ENCODE measurements around the gene UBE2N. TPM values are rescaled to one million over a fixed set of nuclear protein-coding genes. Genes with fewer than 3 reads are reported as not detected.
A peak's percentile ranks its signal among the peaks of the same experiment; 100 is the strongest.

The UBE2N gene
- total RNA-seq, 2 experiments from 2014 or later = 177 TPM

DNA sequence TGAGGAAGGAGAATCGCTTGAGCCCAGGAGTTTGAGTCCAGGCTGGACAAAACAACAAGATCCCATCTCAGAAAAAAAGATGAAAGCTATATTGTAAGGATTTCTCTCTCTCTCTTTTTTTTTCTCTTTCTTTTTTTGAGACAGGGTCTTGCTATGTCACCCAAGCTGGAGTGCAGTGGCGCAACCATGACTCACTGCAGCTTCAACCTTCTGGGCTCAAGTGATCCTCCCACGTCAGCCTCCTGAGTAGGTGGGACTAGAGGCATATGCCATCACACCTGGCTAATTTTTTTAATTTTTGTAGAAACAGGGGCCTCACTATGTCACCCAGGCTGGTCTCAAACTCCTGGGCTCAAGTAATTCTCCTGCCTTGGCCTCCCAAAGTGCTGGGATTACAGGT lies 19.8 kb upstream of the UBE2N start:
- no peak overlapping the region for H3K27ac Mint-ChIP-seq
- no peaks in the 10 kb centered on the region for H3K4me1 Mint-ChIP-seq (ENCODE audit: low read depth)
- no peaks in the 10 kb centered on the region for H3K36me3 Mint-ChIP-seq
- POLR2A ChIA-PET = no interaction called here
- H3K27me3 Mint-ChIP-seq = no peaks in the 10 kb centered on the region
- intact Hi-C loops (cut with micrococcal nuclease) = no loop called here
- no peaks in the 10 kb centered on the region for H3K9me3 Mint-ChIP-seq
- H3K4me3 Mint-ChIP-seq = no peak overlapping the region
- peak; percentile 22 for DNase-seq
- CTCF ChIA-PET = interaction anchor here (2.0 kb wide), 1 partner anchor 42 kb away, joined by 6 read pairs; no protein-coding TSS in a partner anchor

DNA sequence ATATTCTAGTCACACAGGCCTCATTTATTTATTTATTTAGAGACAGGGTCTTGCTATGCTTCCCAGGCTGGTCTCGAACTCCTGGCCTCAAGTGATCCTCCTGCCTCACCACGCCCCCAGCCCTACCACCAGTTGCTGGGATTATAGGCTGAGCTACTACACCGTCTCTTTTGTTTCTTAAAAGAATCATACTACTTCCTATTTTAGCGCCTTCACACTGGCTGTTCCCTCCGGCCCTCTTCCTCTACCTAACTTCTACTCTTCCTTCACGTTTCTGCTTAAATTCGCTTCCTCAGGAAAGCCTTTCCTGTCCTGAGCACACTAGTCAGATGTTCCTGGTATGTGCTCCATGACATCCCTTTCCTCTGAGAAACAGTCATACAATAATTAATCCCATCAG lies 19.2 kb upstream of the UBE2N start:
- no peaks in the 10 kb centered on the region for H3K36me3 Mint-ChIP-seq
- H3K27me3 Mint-ChIP-seq = no peaks in the 10 kb centered on the region
- POLR2A ChIA-PET = no interaction called here
- H3K27ac Mint-ChIP-seq = no peak overlapping the region
- H3K4me1 Mint-ChIP-seq (ENCODE audit: low read depth) = no peaks in the 10 kb centered on the region
- no peaks in the 10 kb centered on the region for H3K9me3 Mint-ChIP-seq
- CTCF ChIA-PET = interaction anchor here (0.6 to 2.0 kb wide), 2 partner anchors 41 to 362 kb away, joined by 3 to 6 read pairs; no protein-coding TSS in a partner anchor
- DNase-seq = no peak
- no peak overlapping the region for H3K4me3 Mint-ChIP-seq
- intact Hi-C loops (cut with micrococcal nuclease) = no loop called here

DNA sequence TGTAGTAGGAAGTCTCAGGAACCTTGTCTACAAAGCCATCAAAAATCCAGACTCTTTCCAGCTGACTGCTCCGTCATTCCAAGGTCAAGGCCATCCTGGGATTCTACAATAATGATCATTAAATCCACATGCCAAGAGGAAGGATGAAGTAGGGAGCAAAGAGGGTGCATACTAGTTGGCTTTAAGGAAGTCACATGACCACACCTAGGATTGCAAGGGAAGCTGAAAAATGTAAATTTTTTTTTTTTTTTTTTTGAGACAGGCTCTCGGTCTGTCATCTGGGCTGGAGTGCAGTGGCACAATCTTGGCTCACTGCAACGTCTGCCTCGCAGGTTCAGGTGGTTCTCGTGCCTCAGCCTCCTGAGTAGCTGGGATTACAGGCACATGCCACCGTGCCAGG lies 18.3 kb upstream of the UBE2N start:
- Mint-ChIP-seq H3K27ac (no peak overlapping the region), H3K4me3 (no peak overlapping the region), H3K4me1 (ENCODE audit: low read depth) (no peaks in the 10 kb centered on the region), H3K9me3 (no peaks in the 10 kb centered on the region), H3K27me3 (no peaks in the 10 kb centered on the region), H3K36me3 (no peaks in the 10 kb centered on the region)
- DNase-seq = no peak
- intact Hi-C loops (cut with micrococcal nuclease) = no loop called here
- ChIA-PET POLR2A (no interaction called here), CTCF (interaction anchor here (0.6 kb wide), 1 partner anchor 362 kb away, joined by 3 read pairs; no protein-coding TSS in a partner anchor)

DNA sequence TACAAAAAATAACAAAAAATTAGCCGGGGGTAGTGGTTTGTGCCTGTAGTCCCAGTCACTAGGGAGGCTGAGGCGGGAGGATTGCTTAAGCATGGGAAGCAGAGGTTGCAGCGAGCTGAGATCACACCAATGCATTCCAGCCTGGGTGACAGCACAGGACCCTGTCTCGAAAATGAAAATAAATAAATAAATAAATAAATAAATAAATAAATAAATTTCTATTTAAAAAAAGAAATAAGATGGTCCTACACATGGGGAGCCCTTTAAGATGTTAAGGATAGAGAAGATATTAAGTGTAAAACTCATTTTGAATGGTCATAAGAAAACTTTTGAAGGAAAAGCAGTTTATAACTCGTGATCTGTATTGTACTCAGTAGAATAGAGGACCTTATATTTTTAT lies 17.4 kb upstream of the UBE2N start:
- Mint-ChIP-seq H3K36me3 (no peaks in the 10 kb centered on the region), H3K27ac (no peak overlapping the region), H3K4me1 (ENCODE audit: low read depth) (no peaks in the 10 kb centered on the region), H3K27me3 (no peaks in the 10 kb centered on the region), H3K4me3 (no peak overlapping the region), H3K9me3 (no peaks in the 10 kb centered on the region)
- CTCF ChIA-PET = no interaction called here
- intact Hi-C loops (cut with micrococcal nuclease) = no loop called here
- POLR2A ChIA-PET = no interaction called here
- DNase-seq = no peak

DNA sequence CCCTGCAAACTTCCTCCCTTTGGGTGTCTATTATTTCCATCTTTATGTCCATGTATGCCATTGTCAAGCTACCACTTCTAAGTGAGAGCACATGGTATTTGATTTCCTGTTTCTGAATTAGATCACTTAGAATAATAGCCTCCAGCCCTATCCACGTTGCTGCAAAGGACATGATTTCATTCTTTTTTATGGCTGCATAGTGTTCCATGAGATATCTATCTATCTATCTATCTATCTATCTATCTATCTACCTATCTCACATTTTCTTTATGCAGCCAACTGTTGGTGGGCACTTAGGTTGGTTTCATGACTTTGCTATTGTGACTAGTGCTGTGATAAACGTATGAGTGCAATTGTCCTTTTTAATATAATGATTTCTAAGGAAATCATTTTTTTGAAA lies 14.3 kb upstream of the UBE2N start:
- Mint-ChIP-seq H3K4me1 (ENCODE audit: low read depth) (no peaks in the 10 kb centered on the region), H3K4me3 (no peak overlapping the region), H3K9me3 (no peaks in the 10 kb centered on the region), H3K27me3 (no peaks in the 10 kb centered on the region), H3K27ac (no peak overlapping the region), H3K36me3 (no peaks in the 10 kb centered on the region)
- intact Hi-C loops (cut with micrococcal nuclease) = no loop called here
- CTCF ChIA-PET = interaction anchor here (1.2 kb wide), 1 partner anchor 12 kb away, joined by 3 read pairs; the partner anchor contains the start of gene MRPL42
- DNase-seq = no peak
- POLR2A ChIA-PET = no interaction called here

DNA sequence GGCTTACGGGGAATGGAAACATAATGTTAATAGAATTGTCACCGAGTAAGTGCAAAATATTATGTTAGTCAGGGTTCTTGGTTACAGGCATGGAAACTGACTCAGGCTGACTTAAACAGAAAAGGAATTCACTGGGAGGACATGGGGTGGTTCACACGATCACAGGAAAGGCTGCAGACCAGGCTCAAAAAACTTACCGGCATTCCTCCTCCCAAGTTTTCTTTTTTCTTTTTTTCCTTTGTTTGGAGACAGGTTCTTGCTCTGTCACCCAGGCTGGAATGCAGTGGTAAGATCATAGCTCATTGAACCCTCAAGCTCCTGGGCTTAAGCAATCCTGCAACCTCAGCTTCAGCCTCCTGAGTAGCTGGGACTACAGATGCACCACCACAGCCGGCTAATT lies 11.9 kb upstream of the UBE2N start:
- intact Hi-C loops (cut with micrococcal nuclease) = no loop called here
- H3K27ac Mint-ChIP-seq = no peak overlapping the region
- H3K4me1 Mint-ChIP-seq (ENCODE audit: low read depth) = peaks cover 8% of the 10 kb centered on the region
- H3K36me3 Mint-ChIP-seq = no peaks in the 10 kb centered on the region
- no peak overlapping the region for H3K4me3 Mint-ChIP-seq
- H3K9me3 Mint-ChIP-seq = no peaks in the 10 kb centered on the region
- POLR2A ChIA-PET = no interaction called here
- CTCF ChIA-PET = no interaction called here
- no peak for DNase-seq
- no peaks in the 10 kb centered on the region for H3K27me3 Mint-ChIP-seq

DNA sequence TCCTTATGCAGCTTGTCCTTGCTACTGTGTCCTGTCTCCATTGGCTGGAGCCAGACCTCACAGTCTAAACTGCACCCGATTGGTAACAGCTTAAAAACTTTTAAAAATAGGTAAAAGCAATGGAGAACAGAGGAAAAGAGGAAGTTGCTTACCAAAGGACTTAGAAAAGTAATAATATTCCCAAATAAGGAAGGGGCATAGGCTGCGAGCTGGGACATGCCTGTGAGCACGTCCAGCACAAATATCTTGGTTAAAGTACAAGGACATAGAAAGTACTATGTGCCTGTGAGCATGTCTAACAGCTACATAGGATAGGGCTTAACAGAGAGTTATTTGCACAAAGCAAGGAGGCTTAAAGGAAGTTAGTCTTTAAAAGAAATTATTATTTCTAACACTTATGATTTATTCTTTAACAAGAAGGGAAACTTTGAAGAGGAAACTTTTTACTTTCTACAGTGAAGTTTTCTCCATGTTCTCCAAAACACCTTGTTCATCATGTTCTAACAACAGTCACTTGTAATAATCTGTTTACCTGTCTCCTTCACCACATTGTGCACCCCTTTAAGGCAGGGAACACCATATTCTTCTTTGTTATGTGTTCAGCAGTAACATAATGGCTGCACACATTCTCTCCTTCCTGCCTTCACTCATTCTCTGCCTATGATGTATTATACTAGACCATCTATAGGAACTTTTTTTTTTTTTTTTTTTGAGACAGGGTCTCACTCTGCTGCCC lies 9.8 kb upstream of the UBE2N start:
- no peak overlapping the region for H3K27ac Mint-ChIP-seq

DNA sequence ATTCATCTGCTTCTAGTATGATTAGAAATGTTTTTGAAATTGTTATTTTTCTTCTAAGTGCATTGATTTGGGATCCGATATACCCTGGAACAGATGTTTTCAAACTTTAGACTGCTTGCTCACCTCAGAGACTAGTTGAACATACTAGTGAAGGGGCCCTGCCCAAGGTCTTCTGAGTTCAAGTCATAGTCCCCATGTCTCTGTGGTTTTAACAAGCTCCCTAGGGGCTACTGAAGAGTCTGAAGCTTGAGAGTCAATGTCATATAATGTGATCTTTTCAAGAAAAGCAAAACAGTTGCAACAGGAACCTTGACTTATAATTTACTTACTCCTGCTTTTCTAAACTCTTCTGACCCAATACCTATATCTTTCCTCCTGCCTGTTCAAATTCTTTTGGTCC lies 7.5 kb upstream of the UBE2N start:
- POLR2A ChIA-PET = interaction anchor here (0.7 kb wide), 1 partner anchor 655 kb away, joined by 4 read pairs; no protein-coding TSS in a partner anchor
- H3K27ac Mint-ChIP-seq = no peak overlapping the region
- no peak overlapping the region for H3K4me3 Mint-ChIP-seq
- H3K9me3 Mint-ChIP-seq = no peaks in the 10 kb centered on the region
- H3K27me3 Mint-ChIP-seq = no peaks in the 10 kb centered on the region
- CTCF ChIA-PET = no interaction called here
- intact Hi-C loops (cut with micrococcal nuclease) = loop anchor here (10.0 kb wide), 2 partner anchors 336 to 816 kb away; no protein-coding TSS in a partner anchor
- no peak for DNase-seq
- H3K4me1 Mint-ChIP-seq (ENCODE audit: low read depth) = peaks cover 21% of the 10 kb centered on the region
- H3K36me3 Mint-ChIP-seq = no peaks in the 10 kb centered on the region

More for the DNA sequence above, 9.8 kb upstream of the UBE2N start:
- ChIA-PET CTCF (interaction anchor here (0.6 kb wide), 1 partner anchor 15 kb away, joined by 4 read pairs; no protein-coding TSS in a partner anchor), POLR2A (no interaction called here)
- H3K9me3 Mint-ChIP-seq = no peaks in the 10 kb centered on the region
- H3K4me3 Mint-ChIP-seq = no peak overlapping the region
- no peak for DNase-seq
- H3K4me1 Mint-ChIP-seq (ENCODE audit: low read depth) = peaks cover 21% of the 10 kb centered on the region
- no peaks in the 10 kb centered on the region for H3K36me3 Mint-ChIP-seq
- H3K27me3 Mint-ChIP-seq = no peaks in the 10 kb centered on the region
- intact Hi-C loops (cut with micrococcal nuclease) = no loop called here

DNA sequence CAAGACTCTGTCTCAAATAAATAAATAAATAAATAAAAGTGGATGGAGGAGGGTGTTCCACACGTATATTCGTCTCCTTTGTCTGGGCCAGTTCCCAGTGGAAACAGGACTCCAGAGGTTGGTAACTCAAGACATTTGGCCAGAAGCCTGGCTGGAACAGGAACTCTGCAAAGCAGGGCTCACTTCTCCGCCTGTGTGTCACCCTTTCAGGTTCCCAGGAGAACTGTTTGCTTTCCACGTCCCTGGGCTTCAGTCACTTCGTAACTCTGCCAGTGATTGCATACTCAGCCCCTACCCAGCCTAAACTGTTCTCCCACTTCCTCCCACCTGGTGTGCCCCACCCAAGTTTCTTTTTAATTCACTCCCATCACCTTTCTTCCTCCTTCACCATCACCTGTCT lies 7.0 kb upstream of the UBE2N start:
- Mint-ChIP-seq H3K27ac (no peak overlapping the region), H3K36me3 (no peaks in the 10 kb centered on the region), H3K4me1 (ENCODE audit: low read depth) (peaks cover 21% of the 10 kb centered on the region), H3K27me3 (no peaks in the 10 kb centered on the region), H3K4me3 (no peak overlapping the region), H3K9me3 (no peaks in the 10 kb centered on the region)
- no peak for DNase-seq
- POLR2A ChIA-PET = no interaction called here
- CTCF ChIA-PET = no interaction called here
- intact Hi-C loops (cut with micrococcal nuclease) = loop anchor here (10.0 kb wide), 2 partner anchors 336 to 816 kb away; no protein-coding TSS in a partner anchor

DNA sequence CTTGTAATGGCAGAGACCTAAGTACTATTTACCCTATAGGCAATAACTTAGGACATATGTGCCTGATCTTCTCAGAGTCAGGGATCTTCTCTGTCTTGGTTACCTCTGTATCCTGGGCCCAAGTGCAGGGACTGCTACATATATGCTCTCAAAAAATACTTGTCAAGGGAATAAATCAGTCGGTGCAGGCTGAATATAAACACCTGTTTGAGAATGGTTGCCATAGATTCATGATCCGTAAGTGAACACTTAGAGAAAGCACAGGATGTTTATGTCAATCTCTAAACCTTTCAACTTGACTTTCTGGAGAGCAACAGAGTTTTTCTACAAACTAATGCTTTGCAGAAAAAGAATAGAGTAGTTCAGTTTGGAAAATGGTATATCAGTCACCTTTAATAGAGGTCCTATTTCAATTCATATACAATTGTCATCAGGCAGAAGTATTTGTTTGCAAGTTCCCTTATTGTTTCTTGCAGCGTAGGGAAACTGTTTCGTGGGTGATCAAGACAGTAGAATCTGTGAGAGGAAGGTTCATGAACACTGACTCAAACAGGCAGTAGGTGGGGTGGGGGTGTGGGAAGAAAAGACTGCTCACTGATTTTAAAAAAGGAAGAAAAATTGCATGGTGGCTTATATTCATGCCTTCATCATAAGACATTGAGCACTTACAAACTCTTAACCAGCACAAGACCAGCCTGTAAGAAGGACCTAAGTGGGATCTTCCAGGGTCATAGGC lies 6.0 kb upstream of the UBE2N start:
- Mint-ChIP-seq H3K9me3 (no peaks in the 10 kb centered on the region), H3K4me1 (ENCODE audit: low read depth) (peaks cover 26% of the 10 kb centered on the region), H3K4me3 (no peak overlapping the region), H3K36me3 (no peaks in the 10 kb centered on the region), H3K27me3 (no peaks in the 10 kb centered on the region), H3K27ac (peak overlapping the region; percentile 1)
- peak; percentile 44 for DNase-seq
- intact Hi-C loops (cut with micrococcal nuclease) = loop anchor here (10.0 kb wide), 2 partner anchors 337 to 817 kb away; no protein-coding TSS in a partner anchor
- ChIA-PET CTCF (no interaction called here), POLR2A (no interaction called here)

DNA sequence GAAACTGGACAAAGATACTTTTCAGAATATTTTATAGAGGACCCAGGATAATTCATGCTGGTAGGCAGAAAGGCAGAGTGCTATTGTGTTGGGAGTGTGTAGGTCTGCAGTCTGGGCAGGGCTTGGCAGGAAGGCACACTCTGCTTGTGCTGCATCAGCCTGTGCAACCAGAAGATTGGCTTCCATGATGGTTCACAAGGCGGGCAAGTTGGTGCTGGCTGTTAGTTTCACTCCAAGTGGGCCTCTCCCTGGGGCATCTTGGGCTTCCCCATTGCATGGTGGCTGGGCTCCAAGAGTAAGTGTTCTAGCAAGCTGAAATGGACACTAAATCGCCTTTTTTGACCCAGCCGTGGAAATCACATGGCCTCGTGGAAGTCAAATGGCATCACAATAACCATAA lies 1.8 kb upstream of the UBE2N start:
- H3K27ac Mint-ChIP-seq = no peak overlapping the region
- POLR2A ChIA-PET = interaction anchor here (2.4 kb wide), 1 partner anchor 24 kb away, joined by 13 read pairs; the partner anchor contains the start of gene MRPL42

More for the DNA sequence above, 1.8 kb upstream of the UBE2N start:
- no peaks in the 10 kb centered on the region for H3K9me3 Mint-ChIP-seq
- no peak overlapping the region for H3K4me3 Mint-ChIP-seq
- CTCF ChIA-PET = interaction anchor here (0.9 to 3.2 kb wide), 2 partner anchors 23 to 24 kb away, joined by 4 to 15 read pairs; partner anchors contain the start of gene MRPL42
- H3K27me3 Mint-ChIP-seq = no peaks in the 10 kb centered on the region
- intact Hi-C loops (cut with micrococcal nuclease) = loop anchor here (2.0 to 10.0 kb wide), 3 partner anchors 127 to 821 kb away; no protein-coding TSS in a partner anchor
- peaks cover 9% of the 10 kb centered on the region for H3K36me3 Mint-ChIP-seq
- peaks cover 41% of the 10 kb centered on the region for H3K4me1 Mint-ChIP-seq (ENCODE audit: low read depth)
- DNase-seq = no peak
